Neural progenitor cell (in vitro differentiated cells): ENCODE measurements around the gene RNF150. TPM values are rescaled to one million over a fixed set of nuclear protein-coding genes. Genes with fewer than 3 reads are reported as not detected.

Experiments
- DNase-seq: peaks from one replicate; pipeline ENCODE4 v3.0.0-alpha.2; 2016; ENCODE audit warnings: low spot score
- H2AFZ ChIP-seq: fragments of 200-600 bp; sonication (generic); replicated peaks from 2 replicates; pipeline ENCODE4 v1.6.1; 2016; ENCODE audit warnings: antibody characterized with exemption
- H3F3A ChIP-seq: fragments of 200-600 bp; sonication (generic); 2 replicates; pipeline ENCODE4 v1.6.1; 2016; ENCODE audit warnings: antibody characterized with exemption, low read depth
- H3K27ac ChIP-seq: fragments of 200-600 bp; sonication (generic); 2 replicates; pipeline ENCODE4 v1.5.1; 2016; ENCODE audit warnings: mild to moderate bottlenecking
- H3K27me3 ChIP-seq: fragments of 200-600 bp; sonication (generic); 2 replicates; pipeline ENCODE4 v1.6.1; 2016; ENCODE audit warnings: mild to moderate bottlenecking, moderate library complexity
- H3K36me3 ChIP-seq: fragments of 200-600 bp; sonication (generic); 2 replicates; pipeline ENCODE4 v1.5.1; 2016
- H3K4me1 ChIP-seq: fragments of 200-600 bp; sonication (generic); 2 replicates; pipeline ENCODE4 v1.6.1; 2016; ENCODE audit warnings: mixed run types
- H3K4me2 ChIP-seq: fragments of 200-600 bp; sonication (generic); 2 replicates; pipeline ENCODE4 v1.6.1; 2016
- H3K4me3 ChIP-seq: fragments of 200-600 bp; sonication (generic); 2 replicates; pipeline ENCODE4 v1.5.1; 2016
- H3K79me2 ChIP-seq: fragments of 200-600 bp; sonication (generic); 2 replicates; pipeline ENCODE4 v1.6.1; 2016; ENCODE audit warnings: low read depth
- H3K9ac ChIP-seq: fragments of 200-600 bp; sonication (generic); 2 replicates; pipeline ENCODE4 v1.6.1; 2016
- H3K9me3 ChIP-seq: fragments of 200-600 bp; sonication (generic); 2 replicates; pipeline ENCODE4 v1.5.1; 2016; ENCODE audit warnings: low read depth
- H4K20me1 ChIP-seq: fragments of 200-600 bp; sonication (generic); 2 replicates; pipeline ENCODE4 v1.6.1; 2016; ENCODE audit warnings: low read depth
- H3K27ac Mint-ChIP-seq: 3 replicates; pipeline ENCODE4 v1.8.0; 2021; ENCODE audit warnings: mixed read lengths
- H3K27me3 Mint-ChIP-seq: 2 replicates; pipeline ENCODE4 v1.8.0; 2022; ENCODE audit warnings: low read depth, mild to moderate bottlenecking, inconsistent platforms, moderate library complexity, mixed read lengths; ENCODE audit not compliant: insufficient read depth
- H3K36me3 Mint-ChIP-seq: 3 replicates; pipeline ENCODE4 v1.8.0; 2021; ENCODE audit warnings: mixed read lengths
- H3K4me1 Mint-ChIP-seq: 3 replicates; pipeline ENCODE4 v1.8.0; 2021; ENCODE audit warnings: mixed read lengths
- H3K4me3 Mint-ChIP-seq: 3 replicates; pipeline ENCODE4 v1.8.0; 2021; ENCODE audit warnings: mild to moderate bottlenecking, moderate library complexity, mixed read lengths
- H3K9me3 Mint-ChIP-seq: 3 replicates; pipeline ENCODE4 v1.8.0; 2020; ENCODE audit warnings: mixed read lengths
- CTCF ChIP-seq: fragments of 200-600 bp; sonication (generic); IDR thresholded peaks from 2 replicates; pipeline ENCODE4 v1.5.1; 2017; ENCODE audit warnings: antibody characterized with exemption, mild to moderate bottlenecking
- EZH2 ChIP-seq: fragments of 200-600 bp; sonication (generic); IDR thresholded peaks from 2 replicates; pipeline ENCODE4 v1.6.1; 2017; ENCODE audit warnings: antibody characterized with exemption, mild to moderate bottlenecking, moderate library complexity
- EZH2phosphoT487 ChIP-seq: fragments of 200-600 bp; sonication (generic); IDR thresholded peaks from 2 replicates; pipeline ENCODE4 v1.6.1; 2017; ENCODE audit warnings: antibody characterized with exemption
- total RNA-seq: library from RNA; depleted of rRNA; stranded (reverse); fragments of >200 nt; gene quantifications from 2 replicates; pipeline ENCODE4 v1.2.3, GENCODE V29; 2015; ENCODE audit warnings: low replicate concordance

The RNF150 gene
- total RNA-seq, 1 donor from 2014 or later: 1.4 TPM

GRCh38 chr4:141080668-141081067 is 52.6 kb downstream of the RNF150 start:
- Mint-ChIP-seq H3K36me3 (peaks cover 1% of the 10 kb centered on the region), H3K9me3 (no peaks in the 10 kb centered on the region), H3K4me1 (no peaks in the 10 kb centered on the region), H3K4me3 (no peak overlapping the region), H3K27me3 (no peaks in the 10 kb centered on the region), H3K27ac (no peak overlapping the region)
- DNase-seq: no peak
- Histone ChIP-seq H3K9ac (no peak overlapping the region), H3K9me3 (no peaks in the 10 kb centered on the region), H3K4me3 (no peak overlapping the region), H3K27me3 (no peaks in the 10 kb centered on the region), H3K27ac (no peak overlapping the region), H3F3A (no peaks in the 10 kb centered on the region), H2AFZ (no peak overlapping the region), H4K20me1 (no peaks in the 10 kb centered on the region), H3K36me3 (no peaks in the 10 kb centered on the region), H3K79me2 (no peaks in the 10 kb centered on the region), H3K4me2 (no peak overlapping the region), H3K4me1 (no peaks in the 10 kb centered on the region)
- TF ChIP-seq EZH2: no peak
- no peak for TF ChIP-seq EZH2phosphoT487
- TF ChIP-seq CTCF: no peak

GRCh38 chr4:141079393-141079930 is 53.8 kb downstream of the RNF150 start:
- Histone ChIP-seq H3K9ac (no peak overlapping the region), H3K27me3 (no peaks in the 10 kb centered on the region), H3K4me3 (no peak overlapping the region), H3K4me1 (no peaks in the 10 kb centered on the region), H3K79me2 (no peaks in the 10 kb centered on the region), H3K4me2 (no peak overlapping the region), H3F3A (no peaks in the 10 kb centered on the region), H3K27ac (no peak overlapping the region), H4K20me1 (no peaks in the 10 kb centered on the region), H3K36me3 (no peaks in the 10 kb centered on the region), H3K9me3 (no peaks in the 10 kb centered on the region), H2AFZ (no peak overlapping the region)
- Mint-ChIP-seq H3K4me1 (no peaks in the 10 kb centered on the region), H3K4me3 (no peak overlapping the region), H3K36me3 (peaks cover 1% of the 10 kb centered on the region), H3K27ac (no peak overlapping the region), H3K27me3 (no peaks in the 10 kb centered on the region), H3K9me3 (no peaks in the 10 kb centered on the region)
- TF ChIP-seq CTCF (no peak), EZH2 (no peak), EZH2phosphoT487 (no peak)
- no peak for DNase-seq

- Mint-ChIP-seq H3K4me3 (no peak overlapping the region), H3K27ac (no peak overlapping the region), H3K36me3 (peaks cover 1% of the 10 kb centered on the region), H3K27me3 (no peaks in the 10 kb centered on the region), H3K9me3 (no peaks in the 10 kb centered on the region), H3K4me1 (no peaks in the 10 kb centered on the region)
- Histone ChIP-seq H3K4me3 (no peak overlapping the region), H3K36me3 (no peaks in the 10 kb centered on the region), H3K4me1 (no peaks in the 10 kb centered on the region), H2AFZ (no peak overlapping the region), H3K27ac (no peak overlapping the region), H3K79me2 (no peaks in the 10 kb centered on the region), H3K4me2 (no peak overlapping the region), H3K9me3 (no peaks in the 10 kb centered on the region), H3K27me3 (no peaks in the 10 kb centered on the region), H4K20me1 (no peaks in the 10 kb centered on the region), H3K9ac (no peak overlapping the region), H3F3A (no peaks in the 10 kb centered on the region)
- DNase-seq: no peak
- TF ChIP-seq EZH2phosphoT487 (no peak), EZH2 (no peak), CTCF (no peak)
Measured at GRCh38 chr4:141078871-141079270, 54.4 kb downstream of the RNF150 start.
